SK-N-SH treated with all-trans-retinoic acid at 6 μM for 48 hours (cell line): Measurements from ENCODE around the gene RBL1.

Experiments
- ATAC-seq: fragments of 200-7000 bp; cut with Tn5 transposase; 3 replicates; pipeline ENCODE4 v1.9.1; 2020; ENCODE audit warnings: mild to moderate bottlenecking, moderate library complexity
- ARNTL ChIP-seq: fragments of 450-650 bp; formaldehyde crosslinking; IDR thresholded peaks from 2 replicates; pipeline ENCODE4 v1.5.0; 2020; ENCODE audit warnings: low read depth, mild to moderate bottlenecking, moderate library complexity, borderline replicate concordance
- CREB5 ChIP-seq: fragments of 250-450 bp; sonication (Bioruptor Pico); IDR thresholded peaks from 2 replicates; pipeline ENCODE4 v1.5.1; 2020; ENCODE audit warnings: low read depth, mild to moderate bottlenecking, moderate library complexity
- CSDC2 ChIP-seq: fragments of 250-450 bp; sonication (Bioruptor Pico); IDR thresholded peaks from 2 replicates; pipeline ENCODE4 v1.5.0; 2020; ENCODE audit warnings: mild to moderate bottlenecking, moderate library complexity
- CSRNP3 ChIP-seq: fragments of 250-450 bp; sonication (Bioruptor Pico); IDR thresholded peaks from 2 replicates; pipeline ENCODE4 v1.5.1; 2021; ENCODE audit warnings: mild to moderate bottlenecking, moderate library complexity
- ESRRG ChIP-seq: fragments of 250-450 bp; sonication (Bioruptor Pico); IDR thresholded peaks from 2 replicates; pipeline ENCODE4 v1.6.1; 2021; ENCODE audit warnings: mild to moderate bottlenecking
- GLIS3 ChIP-seq: fragments of 250-450 bp; sonication (Bioruptor Pico); IDR thresholded peaks from 2 replicates; pipeline ENCODE4 v1.5.0; 2020; ENCODE audit warnings: mild to moderate bottlenecking, moderate library complexity
- OSR1 ChIP-seq: fragments of 250-450 bp; sonication (Bioruptor Pico); IDR thresholded peaks from 2 replicates; pipeline ENCODE4 v1.8.0; 2022; ENCODE audit warnings: moderate library complexity, mild to moderate bottlenecking, inconsistent platforms
- PATZ1 ChIP-seq: fragments of 250-450 bp; sonication (Bioruptor Pico); IDR thresholded peaks from 2 replicates; pipeline ENCODE4 v1.8.0; 2020; ENCODE audit warnings: mild to moderate bottlenecking, moderate library complexity, borderline replicate concordance
- PPARA ChIP-seq: fragments of 250-450 bp; sonication (Bioruptor Pico); IDR thresholded peaks from 2 replicates; pipeline ENCODE4 v1.5.0; 2020; ENCODE audit warnings: mild to moderate bottlenecking, borderline replicate concordance
- SNAI2 ChIP-seq: fragments of 250-450 bp; sonication (Bioruptor Pico); IDR thresholded peaks from 2 replicates; pipeline ENCODE4 v1.5.0; 2020; ENCODE audit warnings: mild to moderate bottlenecking, moderate library complexity
- TCF4 ChIP-seq: fragments of 250-450 bp; sonication (Bioruptor Pico); IDR thresholded peaks from 2 replicates; pipeline ENCODE4 v1.8.0; 2021; ENCODE audit warnings: mild to moderate bottlenecking, moderate library complexity, borderline replicate concordance
- TOX ChIP-seq: fragments of 250-450 bp; sonication (Bioruptor Pico); IDR thresholded peaks from 2 replicates; pipeline ENCODE4 v1.8.0; 2021; ENCODE audit warnings: mild to moderate bottlenecking, moderate library complexity, borderline replicate concordance
- TSHZ2 ChIP-seq: fragments of 250-450 bp; sonication (Bioruptor Pico); IDR thresholded peaks from 2 replicates; pipeline ENCODE4 v1.5.0; 2020; ENCODE audit warnings: mild to moderate bottlenecking, moderate library complexity
- ZC3H10 ChIP-seq: fragments of 250-450 bp; sonication (Bioruptor Pico); IDR thresholded peaks from 2 replicates; pipeline ENCODE4 v1.5.1; 2021; ENCODE audit warnings: mild to moderate bottlenecking, moderate library complexity
- ZFP3 ChIP-seq: fragments of 250-450 bp; sonication (Bioruptor Pico); IDR thresholded peaks from 2 replicates; pipeline ENCODE4 v1.5.0; 2020; ENCODE audit warnings: mild to moderate bottlenecking, moderate library complexity
- ZFP30 ChIP-seq: fragments of 450-650 bp; formaldehyde crosslinking; IDR thresholded peaks from 2 replicates; pipeline ENCODE4 v1.5.0; 2022; ENCODE audit warnings: mild to moderate bottlenecking, moderate library complexity
- ZNF565 ChIP-seq: fragments of 450-650 bp; formaldehyde crosslinking; conservative IDR thresholded peaks from 2 replicates; pipeline ENCODE4 v1.5.0; 2020; ENCODE audit warnings: low read depth, mild to moderate bottlenecking, moderate library complexity
- ZNF70 ChIP-seq: fragments of 450-650 bp; formaldehyde crosslinking; IDR thresholded peaks from 2 replicates; pipeline ENCODE4 v1.5.0; 2020; ENCODE audit warnings: mild to moderate bottlenecking, moderate library complexity
- ZNF8 ChIP-seq: fragments of 450-650 bp; formaldehyde crosslinking; IDR thresholded peaks from 2 replicates; pipeline ENCODE4 v1.5.0; 2020; ENCODE audit warnings: mild to moderate bottlenecking, moderate library complexity
- TF ChIP-seq, protein P1 (sequence below): fragments of 250-450 bp; sonication (Bioruptor Pico); IDR thresholded peaks from 2 replicates; pipeline ENCODE4 v1.8.0; 2021; ENCODE audit warnings: low read depth, mild to moderate bottlenecking, moderate library complexity, borderline replicate concordance

Gene RBL1

DNA sequence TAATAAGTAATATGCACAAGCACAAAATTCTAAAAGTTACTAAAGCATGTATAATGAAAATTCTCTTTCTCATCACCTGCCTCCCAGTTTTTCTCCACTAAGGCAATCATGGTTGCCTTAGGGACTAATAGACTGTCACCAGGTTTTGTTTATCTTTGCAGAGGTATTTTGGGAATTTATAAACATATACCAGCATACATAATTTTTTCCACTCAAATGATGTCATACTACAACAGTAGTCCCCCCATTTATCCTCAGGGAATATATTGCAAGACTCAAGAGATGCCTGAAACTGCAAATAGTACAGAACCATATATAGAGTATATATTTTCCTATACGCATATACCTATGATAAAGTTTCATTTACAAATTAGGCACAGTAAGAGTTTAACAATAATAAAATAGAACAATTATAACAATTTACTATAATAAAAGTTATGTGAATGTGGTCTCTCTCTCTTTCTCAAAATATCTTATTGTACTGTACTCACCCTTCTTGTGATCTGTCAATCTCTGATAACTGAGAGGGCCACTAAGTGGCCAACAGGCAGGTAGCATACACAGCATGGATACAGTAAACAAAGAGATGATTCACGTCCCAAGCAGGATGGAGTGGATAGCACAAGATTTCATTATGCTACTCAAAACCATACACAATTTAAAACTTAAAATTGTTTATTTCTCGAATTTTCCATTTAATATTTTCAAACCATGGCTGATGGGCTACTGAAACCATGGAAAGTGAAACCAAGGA lies 19.7 kb downstream of the RBL1 start:
- ATAC-seq, result no peak
- TF ChIP-seq ARNTL (CRISPR knock-in tag) (no peak), CSRNP3 (CRISPR knock-in tag) (no peak), PPARA (CRISPR knock-in tag) (no peak), ZNF8 (CRISPR knock-in tag) (no peak), TSHZ2 (CRISPR knock-in tag) (no peak), ZNF565 (no peak), CREB5 (CRISPR knock-in tag) (no peak), ZFP30 (CRISPR knock-in tag) (no peak)
- TF ChIP-seq, all 23 proteins: peak for 0

- TF ChIP-seq ZFP3 (CRISPR knock-in tag), result no peak
- TF ChIP-seq CSRNP3 (CRISPR knock-in tag), result no peak
- TF ChIP-seq SNAI2 (CRISPR knock-in tag), result no peak
- TF ChIP-seq, protein P1, sequence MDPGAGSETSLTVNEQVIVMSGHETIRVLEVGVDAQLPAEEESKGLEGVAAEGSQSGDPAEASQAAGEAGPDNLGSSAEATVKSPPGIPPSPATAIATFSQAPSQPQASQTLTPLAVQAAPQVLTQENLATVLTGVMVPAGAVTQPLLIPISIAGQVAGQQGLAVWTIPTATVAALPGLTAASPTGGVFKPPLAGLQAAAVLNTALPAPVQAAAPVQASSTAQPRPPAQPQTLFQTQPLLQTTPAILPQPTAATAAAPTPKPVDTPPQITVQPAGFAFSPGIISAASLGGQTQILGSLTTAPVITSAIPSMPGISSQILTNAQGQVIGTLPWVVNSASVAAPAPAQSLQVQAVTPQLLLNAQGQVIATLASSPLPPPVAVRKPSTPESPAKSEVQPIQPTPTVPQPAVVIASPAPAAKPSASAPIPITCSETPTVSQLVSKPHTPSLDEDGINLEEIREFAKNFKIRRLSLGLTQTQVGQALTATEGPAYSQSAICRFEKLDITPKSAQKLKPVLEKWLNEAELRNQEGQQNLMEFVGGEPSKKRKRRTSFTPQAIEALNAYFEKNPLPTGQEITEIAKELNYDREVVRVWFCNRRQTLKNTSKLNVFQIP, result no peak
- no peak for TF ChIP-seq TSHZ2 (CRISPR knock-in tag)
- no peak for TF ChIP-seq PPARA (CRISPR knock-in tag)
- no peak for TF ChIP-seq CSDC2 (CRISPR knock-in tag)
- no peak for TF ChIP-seq TOX (CRISPR knock-in tag)
- TF ChIP-seq PATZ1 (CRISPR knock-in tag), result no peak
- no peak for TF ChIP-seq ZFP30 (CRISPR knock-in tag)
- TF ChIP-seq CREB5 (CRISPR knock-in tag), result no peak
- no peak for TF ChIP-seq ESRRG
- TF ChIP-seq GLIS3 (CRISPR knock-in tag), result no peak
- no peak for TF ChIP-seq ZNF70 (CRISPR knock-in tag)
- no peak for TF ChIP-seq ZC3H10
- TF ChIP-seq TCF4 (CRISPR knock-in tag), result no peak
- TF ChIP-seq OSR1 (CRISPR knock-in tag), result no peak
- no peak for ATAC-seq
These were observed 23.3 kb downstream of the RBL1 start for GRCh38 chr20:37072293-37073196.
